Activated CD4-positive, CD25-positive, alpha-beta regulatory T cell treated with anti-CD3 and anti-CD28 coated beads, Interleukin-2, amount 50 U/mL, for 72 hours (primary cell): ENCODE measurements around the gene PBRM1.
A peak's percentile ranks its signal among the peaks of the same experiment; 100 is the strongest.
"Not testable (repeated sequence)": the region's sequence is repeated elsewhere in the genome, so short reads cannot be mapped to it uniquely, and the experiment has no call there.

ENCODE experiments used
- DNase-seq: peaks from one replicate; pipeline ENCODE4 v3.0.0; 2021

Gene PBRM1

DNA sequence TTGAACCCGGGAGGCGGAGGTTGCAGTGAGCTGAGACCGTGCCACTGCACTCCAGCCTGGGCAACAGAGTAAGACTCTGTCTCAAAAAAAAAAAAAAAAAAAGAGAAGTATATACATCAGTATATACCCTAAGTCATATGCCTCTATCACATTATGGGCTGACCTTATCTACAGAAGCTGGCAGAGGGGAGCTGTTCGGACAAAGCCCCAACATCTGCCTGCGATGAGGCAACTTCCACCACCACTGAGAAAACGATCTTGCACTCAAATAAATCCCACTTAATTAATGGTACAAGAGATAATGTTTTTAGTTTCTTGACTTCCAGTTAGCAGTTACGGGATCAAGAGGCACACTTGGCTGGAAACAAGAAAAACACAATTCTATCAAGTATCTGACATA lies 17.6 kb upstream of the PBRM1 start:
- DNase-seq = no peak

DNA sequence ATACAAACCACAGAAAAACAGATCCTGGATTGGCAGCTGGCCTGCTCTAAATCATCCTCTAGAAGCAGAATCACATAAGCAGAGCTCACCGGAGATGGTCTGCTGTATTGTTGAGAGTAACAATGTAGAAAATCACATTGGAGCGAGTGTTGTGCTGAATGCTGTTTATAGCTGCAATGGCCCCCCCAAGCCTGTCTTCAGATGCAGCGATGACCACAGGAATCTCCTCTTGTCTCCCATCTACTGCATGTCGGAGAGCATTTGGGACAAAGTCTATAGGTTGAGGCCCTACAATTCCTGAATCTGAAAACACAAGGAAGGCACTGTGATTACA lies 11.9 kb upstream of the PBRM1 start:
- DNase-seq = no peak

DNA sequence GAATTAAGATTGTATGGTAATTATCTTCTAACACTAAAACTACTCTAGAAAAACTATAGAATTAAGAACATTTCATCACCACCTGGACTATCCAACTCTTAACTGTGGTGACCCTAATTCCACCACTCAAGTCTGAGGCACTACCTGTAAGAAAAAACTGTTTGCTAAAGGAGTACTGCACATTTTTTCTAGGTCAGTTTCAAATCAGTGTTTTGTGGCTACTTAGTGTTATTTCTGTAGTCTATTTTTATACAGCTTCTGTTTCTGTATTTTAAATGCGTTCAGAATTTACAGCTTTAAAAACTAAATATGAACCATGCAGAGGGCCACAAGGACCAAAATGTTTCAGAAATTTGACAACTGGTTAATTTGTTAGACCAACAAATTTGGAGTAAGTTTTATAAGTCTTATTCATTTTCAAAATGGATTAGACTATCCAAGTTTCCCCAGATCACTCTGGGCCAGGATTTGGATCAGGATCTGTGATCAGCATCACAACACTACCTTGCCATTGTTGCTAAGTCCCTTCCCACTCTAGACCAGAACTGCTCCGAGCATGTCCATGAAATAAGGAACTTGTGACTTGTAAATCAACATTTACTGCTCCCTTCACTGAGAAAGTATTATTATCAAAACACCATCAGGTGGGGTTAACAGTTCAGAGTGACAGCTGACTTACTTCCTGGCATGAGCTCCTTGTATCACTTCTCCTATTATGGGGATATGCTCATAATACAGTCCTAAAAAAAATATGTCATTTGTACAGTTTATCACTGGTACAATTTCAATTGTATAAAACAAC lies 11.3 kb upstream of the PBRM1 start:
- DNase-seq = no peak

DNA sequence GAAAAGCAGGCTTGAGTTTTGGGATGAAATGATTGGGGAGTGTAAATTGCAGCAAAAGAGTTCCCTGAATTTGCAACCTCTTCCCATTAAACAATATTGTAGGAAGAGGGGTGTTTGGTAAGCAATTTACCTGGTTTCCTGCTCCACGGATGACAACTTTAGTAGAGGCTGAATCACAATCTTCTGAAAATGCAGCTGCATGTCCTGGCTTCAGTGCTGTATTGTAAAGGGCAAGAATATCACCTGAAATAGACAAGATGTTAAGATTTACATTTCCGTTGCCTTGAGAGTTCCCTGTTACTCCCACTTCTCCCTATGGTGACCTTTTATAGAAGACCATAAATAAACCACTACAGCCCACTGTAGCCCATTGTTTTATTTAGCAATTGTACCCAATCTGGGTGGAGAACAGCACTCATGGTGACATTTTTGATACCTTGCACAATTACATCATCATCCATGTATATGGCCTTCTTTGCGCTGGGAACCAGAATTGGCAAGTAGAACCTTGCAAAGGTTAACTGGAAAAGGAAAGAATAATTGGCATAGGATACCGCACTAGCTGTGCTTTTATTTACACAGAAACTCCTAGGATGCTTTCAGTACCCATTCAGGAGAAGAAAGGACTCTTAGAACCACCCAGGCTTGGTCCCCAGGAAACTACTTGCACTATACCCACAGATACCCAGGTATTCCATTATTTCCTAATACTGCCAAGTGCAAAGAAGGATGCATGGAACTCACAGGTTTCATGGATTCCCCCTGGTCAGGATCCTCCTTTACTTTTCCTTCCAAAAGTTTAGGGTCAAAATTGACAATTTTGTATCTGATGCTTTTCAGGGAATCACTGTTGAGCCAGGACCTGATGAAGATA lies 10.3 kb upstream of the PBRM1 start:
- no peak for DNase-seq

DNA sequence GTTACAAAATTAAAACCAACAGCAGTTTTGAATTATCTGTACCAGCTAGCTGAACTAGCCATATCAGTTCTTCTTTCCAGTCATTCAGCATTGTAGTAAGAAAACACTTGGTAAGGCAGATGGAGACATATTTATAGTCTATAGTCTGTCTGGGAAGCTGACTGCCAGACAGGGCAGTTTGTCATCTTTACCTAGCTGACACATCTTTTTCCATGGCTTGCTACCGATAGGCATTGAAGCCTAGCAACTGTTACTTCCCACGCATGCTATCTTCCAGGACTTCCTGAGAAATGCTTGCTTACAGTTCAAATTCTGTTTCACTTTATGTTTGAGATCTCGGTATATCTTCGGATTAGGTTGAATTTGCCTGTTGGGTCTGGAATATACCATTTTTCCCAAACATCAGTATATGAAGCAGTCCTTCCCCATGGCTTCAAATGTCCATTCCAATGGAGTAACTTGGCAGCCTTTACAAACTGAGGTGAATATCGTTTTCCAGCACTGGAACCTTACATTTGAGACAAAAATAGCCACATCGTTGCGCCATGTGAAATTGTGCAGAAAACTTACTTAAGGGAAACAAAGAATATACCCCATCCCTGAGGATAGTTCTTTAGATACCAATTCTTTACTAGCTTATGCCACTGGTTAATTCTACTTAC lies 8.9 kb upstream of the PBRM1 start:
- no peak for DNase-seq

DNA sequence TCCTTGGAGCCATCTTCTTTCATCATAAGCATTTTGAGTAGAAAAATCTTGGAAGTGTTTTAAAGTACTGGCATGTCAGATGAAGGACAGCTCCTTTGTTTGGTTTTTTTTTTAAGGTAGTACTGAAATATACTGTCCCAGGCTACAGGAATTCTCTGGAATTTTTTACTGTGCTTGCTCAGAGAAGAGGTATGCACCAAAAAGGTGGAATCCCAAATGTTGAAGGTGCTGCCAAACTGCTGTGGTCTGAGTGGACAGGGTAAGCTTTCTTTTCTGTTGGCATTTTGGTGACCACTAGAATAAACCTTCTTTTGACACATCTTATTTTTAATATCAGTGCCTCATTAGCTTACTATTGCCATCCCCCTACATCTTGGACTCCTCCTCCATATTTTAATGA lies 7.4 kb upstream of the PBRM1 start:
- no peak for DNase-seq

DNA sequence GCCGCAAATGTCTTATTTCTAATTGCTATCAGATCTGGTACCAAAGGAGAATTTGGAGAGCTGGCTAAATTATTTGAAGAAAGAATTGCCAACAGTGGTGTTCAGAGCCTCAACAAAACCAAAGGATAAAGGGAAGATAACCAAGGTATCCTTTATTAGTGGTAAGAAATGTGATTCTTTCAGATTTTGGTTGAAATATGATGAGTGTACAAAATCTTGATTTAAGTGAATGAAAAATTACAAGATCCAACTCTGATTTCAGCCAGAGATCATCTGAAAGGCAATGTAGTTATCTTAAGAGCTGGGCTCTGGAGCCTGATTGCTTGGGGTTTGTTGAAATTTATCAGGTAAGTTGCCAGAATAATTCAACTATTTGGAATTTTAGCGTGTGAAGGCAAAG lies 4.8 kb upstream of the PBRM1 start:
- no peak for DNase-seq

DNA sequence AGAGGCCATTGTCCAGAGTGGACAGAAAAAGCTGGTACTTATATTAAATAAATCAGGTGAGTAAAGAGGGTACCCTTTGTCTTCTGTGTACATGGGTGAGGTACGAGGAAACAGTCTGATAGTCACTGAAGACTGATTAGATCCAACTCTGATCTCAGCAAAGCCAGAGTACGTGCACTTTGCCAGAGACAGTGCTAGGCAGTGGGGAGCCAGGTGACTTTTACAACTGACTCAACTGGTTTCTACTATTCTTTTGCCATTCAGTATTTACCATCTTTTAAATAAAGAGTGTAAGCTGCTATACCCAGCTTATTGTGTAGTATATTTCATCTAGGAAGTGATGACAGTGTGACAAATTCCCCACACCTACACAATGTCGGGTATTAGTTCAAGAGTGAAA lies 3.4 kb upstream of the PBRM1 start:
- no peak for DNase-seq

DNA sequence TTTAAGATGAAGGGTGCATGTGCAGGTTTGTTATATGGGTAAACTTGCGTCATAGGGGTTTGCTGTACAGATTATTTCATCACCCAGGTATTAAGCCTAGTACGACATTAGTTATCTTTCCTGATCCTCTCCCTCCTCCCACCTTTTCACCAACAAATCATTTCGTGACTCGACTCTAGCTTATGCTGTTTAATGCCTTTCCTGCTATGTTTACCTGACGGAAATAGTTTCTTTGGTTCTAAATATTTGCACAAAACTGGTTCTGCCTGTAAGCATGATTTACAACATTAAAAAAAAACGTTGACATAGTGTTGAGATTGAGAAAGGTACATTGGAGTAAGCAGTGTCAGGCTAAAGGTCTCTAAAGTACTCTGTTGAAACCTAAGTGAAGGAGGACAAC lies 2.6 kb upstream of the PBRM1 start:
- no peak for DNase-seq

DNA sequence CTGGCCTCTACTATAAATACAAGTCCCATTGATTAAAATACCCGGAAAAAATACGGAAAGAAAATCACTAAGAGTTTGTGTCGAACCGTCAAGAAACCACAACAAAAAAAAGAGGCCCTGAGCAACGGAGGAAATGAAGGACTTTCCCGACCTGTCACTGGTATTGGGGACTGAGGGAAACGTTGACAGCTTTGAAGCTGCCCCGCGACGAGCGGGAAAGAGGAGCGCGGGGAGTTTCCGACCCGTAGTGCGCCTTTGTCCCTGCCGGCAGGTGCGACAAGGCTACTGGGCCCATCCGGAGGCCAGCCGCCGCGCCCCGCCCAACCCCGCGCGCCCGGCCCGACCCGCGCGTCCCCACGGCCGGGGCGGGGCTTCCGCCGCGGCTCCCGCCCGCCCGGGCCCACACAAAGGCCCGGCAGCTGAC lies 416 bp downstream of the PBRM1 start:
- DNase-seq = peak; percentile 83

DNA sequence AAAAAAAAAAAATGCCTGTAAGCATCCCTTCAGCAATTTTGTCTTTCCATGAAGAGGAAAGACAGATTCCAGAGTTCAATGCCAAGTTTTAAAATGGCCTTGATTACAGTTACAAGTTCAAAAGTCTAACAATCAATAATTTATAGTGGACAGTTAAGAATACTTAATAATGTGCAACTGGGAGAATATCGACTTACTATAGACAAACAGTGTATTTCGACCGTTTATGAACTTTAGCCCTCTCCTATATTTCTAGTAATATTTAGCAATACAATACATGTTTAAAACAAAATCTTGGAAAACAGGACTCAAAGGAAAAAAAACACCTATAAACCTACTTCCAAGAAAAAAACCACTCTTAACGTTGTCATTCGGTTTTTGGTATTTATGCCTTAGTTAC lies 1.5 kb downstream of the PBRM1 start:
- DNase-seq = no peak

DNA sequence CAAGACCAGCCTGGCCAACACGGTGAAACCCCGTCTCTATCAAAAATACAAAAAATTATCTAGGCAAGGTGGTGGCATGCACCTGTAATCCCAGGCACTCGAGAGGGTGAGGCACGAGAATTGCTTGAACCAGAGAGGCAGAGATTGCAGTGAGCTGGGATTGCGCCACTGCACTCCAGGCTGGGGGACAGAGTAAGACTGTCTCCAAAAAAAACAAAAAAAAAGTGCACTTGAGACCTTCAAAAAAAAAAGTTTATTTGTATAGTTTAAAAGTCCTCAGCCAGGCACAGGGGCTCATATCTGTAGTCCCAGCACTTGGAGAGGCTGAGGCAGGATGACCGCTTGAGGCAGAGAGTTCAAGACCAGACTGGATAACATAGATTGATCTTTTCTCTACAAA lies 2.1 kb downstream of the PBRM1 start:
- DNase-seq = no peak

DNA sequence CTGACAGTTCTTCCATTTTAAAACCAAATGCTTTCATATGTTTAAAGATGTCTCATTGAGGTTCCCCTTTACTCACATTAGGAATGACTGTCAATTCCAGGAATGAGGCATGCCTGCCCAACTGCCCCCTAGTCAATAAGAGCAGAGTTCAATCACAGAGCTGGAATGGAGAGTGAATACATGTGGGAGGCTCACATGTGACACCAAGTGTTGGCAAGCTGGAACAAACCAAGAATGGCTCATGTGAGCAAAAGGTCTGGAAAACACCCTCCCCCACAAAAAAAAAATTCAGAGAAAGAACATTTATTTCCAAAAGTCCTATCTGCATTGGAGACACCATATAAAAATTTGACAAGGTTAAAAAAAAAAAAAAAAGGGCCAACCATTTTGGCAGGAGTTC lies 3.7 kb downstream of the PBRM1 start:
- no peak for DNase-seq

DNA sequence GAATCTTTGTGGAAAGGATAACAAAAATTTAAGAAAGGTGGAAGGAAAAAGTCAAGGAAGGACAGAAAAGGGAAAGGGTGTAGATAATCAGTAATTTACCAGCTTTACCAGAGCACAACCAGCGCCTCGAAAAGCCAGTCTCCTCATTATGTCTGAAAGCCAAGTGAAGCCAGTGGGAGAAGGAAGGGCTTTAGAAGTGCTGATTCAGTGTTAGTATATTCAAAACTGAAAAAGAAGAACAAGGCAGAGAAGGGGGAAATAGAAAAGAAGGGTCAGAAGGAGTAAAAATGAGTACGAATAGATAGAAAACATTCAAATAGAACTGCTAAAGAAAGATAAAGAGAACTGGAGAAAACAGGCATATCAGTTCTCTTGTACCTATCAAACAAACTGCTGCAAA lies 4.1 kb downstream of the PBRM1 start:
- DNase-seq = no peak

DNA sequence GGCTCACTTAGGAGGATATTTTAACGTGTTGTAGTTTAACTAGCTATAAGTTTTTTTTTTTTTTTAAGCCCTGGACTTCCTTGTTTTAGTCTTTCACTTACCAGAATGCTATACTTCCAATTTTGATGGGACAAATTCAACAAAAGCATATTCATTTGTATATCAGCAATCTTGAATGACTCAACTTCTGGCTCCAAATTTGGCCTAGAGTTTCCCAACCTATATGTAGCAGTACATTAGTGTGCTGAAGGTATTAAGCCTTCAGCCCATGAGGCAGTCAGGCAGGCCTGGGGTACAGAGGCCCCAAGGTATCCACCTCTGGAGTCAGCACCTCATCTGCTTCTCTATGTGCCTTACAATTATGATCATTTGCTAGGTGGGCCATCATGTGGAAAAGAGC lies 5.9 kb downstream of the PBRM1 start:
- DNase-seq = no peak

DNA sequence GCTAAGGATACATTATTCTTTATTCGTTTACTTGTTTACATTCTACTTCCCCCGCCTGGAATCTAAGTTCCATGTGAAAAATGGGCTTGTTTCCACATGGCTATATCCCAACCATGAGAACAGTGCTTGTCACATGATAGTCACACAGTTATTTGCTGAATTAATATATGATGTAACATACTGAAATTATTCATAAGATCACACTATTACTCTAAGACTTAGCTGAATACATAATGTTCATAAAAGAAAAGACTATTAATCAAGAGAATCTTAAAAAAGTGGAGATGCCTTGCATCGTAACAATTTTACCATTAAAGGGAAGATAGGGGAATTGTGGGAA lies 6.5 kb downstream of the PBRM1 start:
- DNase-seq = no peak

DNA sequence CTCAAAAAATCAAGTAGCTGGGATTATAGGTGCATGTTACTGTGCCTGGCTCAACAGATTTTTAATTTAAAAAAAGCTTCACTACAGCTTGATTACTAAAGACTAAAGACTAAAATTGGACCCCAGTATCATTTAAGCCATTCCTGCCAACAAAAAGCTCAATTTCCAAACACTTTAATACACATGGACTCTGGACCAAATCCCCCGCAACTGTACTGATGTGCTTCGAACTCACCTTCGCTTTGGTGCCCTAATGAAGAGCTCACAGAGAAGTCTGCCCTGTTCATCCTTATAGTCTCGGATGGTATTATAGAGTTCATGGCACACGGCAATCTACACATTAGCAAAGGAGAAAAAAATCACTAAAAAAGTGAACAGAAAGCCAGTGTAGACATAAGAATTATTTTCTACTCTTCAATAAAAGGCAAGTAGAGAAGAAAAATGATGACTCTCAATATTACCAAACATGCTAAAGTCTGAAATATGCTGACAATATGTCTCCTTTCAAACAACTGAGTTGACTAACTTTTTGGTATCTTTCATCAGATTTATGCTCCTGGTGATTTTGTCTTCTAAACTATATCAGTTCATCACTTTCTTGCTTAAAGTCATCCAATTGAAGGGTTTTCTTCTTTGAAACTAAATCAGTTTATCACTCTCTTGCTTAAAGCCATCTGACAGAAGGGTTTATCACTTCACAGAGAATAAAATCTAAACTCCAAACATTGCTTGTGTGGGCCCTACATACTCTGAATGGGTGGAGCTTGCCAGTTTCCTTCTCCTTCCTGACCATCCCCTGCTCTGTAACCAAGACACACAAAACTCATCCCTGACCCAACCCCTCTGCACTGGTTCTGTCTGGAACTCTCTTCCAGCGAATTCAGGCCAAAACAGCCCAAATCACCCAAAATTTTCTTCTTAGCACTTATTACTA lies 7.2 kb downstream of the PBRM1 start:
- no peak for DNase-seq

DNA sequence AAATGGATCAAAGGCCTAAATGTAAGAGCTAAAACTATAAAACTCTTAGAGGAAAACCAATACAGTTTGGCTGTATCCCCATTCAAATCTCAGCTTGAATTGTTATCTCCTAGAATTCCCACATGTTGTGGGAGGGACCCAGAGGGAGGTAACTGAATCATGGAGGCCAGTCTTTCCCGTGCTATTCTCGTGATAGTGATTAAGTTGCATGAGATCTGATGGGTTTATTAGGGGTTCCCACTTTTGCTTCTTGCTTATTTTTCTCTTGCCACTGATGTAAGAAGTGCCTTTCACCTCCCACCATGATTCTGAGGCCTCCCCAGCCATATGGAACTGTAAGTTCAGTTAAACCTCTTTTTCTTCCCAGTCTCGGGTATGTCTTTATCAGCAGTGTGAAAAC lies 9.5 kb downstream of the PBRM1 start:
- DNase-seq = not testable (repeated sequence)

DNA sequence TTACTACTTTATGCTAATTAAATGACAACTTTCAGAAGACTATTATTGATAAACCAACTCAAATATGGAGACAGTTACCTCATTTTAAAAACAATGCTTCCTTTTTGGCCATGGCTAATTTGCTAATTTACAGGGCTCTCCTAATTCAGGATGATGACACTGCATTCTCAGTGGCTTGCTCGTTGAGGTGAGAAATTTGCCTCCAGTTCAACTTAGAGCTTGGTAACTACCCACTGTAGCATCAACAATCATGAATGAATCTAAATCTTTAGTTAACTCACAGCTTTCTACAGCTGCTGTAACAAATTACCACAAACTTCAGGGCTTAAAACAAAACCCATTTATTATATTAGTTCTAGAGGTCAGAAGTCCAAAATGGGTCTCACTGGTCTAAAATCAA lies 14.0 kb downstream of the PBRM1 start:
- no peak for DNase-seq

DNA sequence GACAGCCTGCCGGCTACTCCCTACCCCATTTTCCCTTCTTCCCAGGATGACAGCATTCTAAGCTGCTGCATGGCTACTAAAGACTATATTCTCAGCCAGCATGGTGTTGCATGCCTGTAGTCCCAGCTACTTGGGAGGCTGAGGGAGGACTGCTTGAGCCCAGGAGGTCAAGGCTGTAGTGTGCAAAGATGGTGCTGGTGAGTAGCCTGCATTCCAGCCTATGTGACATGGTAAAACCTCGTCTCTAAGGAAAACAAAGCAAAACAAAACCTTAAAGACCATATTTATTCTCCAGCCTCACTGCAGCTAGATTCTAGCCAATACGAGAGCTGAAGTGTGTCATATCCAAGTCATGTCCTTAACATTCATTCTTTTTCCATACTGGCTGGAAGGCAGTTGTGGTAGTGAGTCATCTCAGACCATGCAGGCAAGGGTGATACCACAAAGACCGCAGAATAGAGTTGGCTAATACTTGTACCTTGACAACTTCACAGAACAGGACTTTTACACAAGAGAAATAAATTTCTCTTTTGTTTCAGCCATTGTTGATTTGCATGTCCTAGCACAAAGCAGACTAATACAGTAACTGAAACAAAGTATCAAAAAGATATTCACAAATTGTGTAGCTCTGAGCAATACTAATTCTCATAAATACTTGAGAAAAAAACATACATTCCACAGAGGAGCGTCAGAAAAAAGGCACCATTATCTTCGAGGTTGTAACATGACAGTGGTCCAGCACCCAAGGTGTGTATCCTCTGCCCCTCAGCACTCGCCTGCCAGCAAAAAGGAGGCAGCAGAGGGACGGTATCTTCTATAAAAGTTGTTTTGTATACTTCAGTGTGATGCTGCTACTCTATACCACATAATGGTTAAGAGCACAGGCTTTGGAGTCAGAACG lies 14.8 kb downstream of the PBRM1 start:
- no peak for DNase-seq

DNA sequence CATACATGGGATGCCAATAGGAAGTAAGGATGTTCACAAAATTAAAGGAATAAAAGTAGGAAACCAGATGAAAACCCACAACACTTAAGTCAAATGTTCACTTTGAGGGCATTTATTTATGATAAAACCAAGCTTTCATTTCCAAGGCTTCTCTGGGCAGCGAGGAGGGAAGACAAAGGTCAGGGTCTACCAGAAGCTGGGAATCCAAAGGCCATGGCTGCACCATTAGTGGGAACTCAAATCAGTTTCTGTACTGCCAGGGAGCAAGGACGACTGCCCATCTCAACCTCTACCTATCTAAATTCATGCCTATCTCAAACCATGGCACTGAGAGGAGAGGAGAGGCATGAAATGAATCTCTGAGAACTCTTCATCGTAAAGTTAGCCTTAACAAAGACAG lies 22.6 kb downstream of the PBRM1 start:
- no peak for DNase-seq

DNA sequence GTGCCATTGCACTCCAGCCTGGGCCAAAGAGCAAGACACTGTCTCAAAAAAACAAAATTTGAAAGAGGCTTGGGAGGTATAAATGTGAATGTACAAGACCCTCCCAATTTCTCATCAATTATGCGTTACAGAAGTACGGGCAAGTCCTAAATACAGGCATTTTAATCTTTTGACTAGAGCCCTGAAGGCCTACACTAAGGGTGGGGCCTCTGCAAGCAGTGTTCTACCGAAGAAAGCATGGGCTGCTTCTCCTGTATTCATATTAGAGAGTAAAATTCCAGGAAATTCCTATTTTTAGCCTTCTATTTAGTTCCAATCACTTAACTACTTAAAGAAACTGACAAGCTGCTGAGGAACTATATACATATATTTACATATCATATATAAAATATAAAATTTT lies 25.7 kb downstream of the PBRM1 start:
- DNase-seq = no peak
